Endothelial cell of umbilical vein (primary cell): ENCODE measurements around the gene DNAJC8. TPM values are rescaled to one million over a fixed set of nuclear protein-coding genes. Genes with fewer than 3 reads are reported as not detected.

Experiments used
- BruUV-seq: library from RNA; stranded (reverse); fragments of 400-500 nt; replicated peaks from 2 replicates; lab custom pipeline; 2021; lab: Mats Ljungman, UMichigan
- CTCF ChIA-PET: fragments of 300-600, 350-600 bp; sonication (Branson Sonifier 250); formaldehyde crosslinking; loops from one replicate; lab custom pipeline; 2021; ENCODE audit warnings: antibody characterized with exemption, inconsistent platforms; lab: Charles Lee
- POLR2A ChIA-PET: fragments of 300-600, 350-600 bp; sonication (Branson Sonifier 250); formaldehyde crosslinking; loops from one replicate; lab custom pipeline; 2021; ENCODE audit warnings: antibody characterized with exemption, inconsistent platforms; lab: Charles Lee
- DNase-seq: peaks from one replicate; pipeline ENCODE4 v3.0.0-alpha.2; 2011; ENCODE audit warnings: low read depth, low spot score
- FAIRE-seq: peaks from 2 replicates; lab custom pipeline; 2011; peaks lifted over from hg19 to GRCh38; lab: Jason Lieb, UNC
- H2AFZ ChIP-seq: 2 replicates; pipeline ENCODE4 v1.6.0; 2012; ENCODE audit warnings: low read depth, low read length, control low read depth, inconsistent platforms
- H3K27ac ChIP-seq: 2 replicates; pipeline ENCODE4 v1.5.1; 2011; ENCODE audit warnings: low read depth, mild to moderate bottlenecking, control low read depth, low read length, moderate library complexity; ENCODE audit not compliant: insufficient read depth
- H3K27me3 ChIP-seq, 2 experiments: 2 replicates each; pipeline versions ENCODE4 v1.6.0 to v1.6.1; 2011; ENCODE audit warnings: low read length in 2 of 2, mixed read lengths in 1 of 2; ENCODE audit not compliant: control insufficient read depth in 2 of 2, insufficient read depth in 2 of 2
- H3K36me3 ChIP-seq, 2 experiments: 2 replicates in 1 of 2; 3 replicates in 1 of 2; pipeline ENCODE4 v1.5.1; 2011; ENCODE audit warnings: low read length in 2 of 2, mild to moderate bottlenecking in 1 of 2, moderate library complexity in 1 of 2; ENCODE audit not compliant: control insufficient read depth in 2 of 2, insufficient read depth in 2 of 2; ENCODE audit errors: extremely low read depth in 1 of 2
- H3K4me1 ChIP-seq: 3 replicates; pipeline ENCODE4 v1.5.1; 2011; ENCODE audit warnings: mild to moderate bottlenecking, low read length; ENCODE audit not compliant: control insufficient read depth, insufficient read depth; ENCODE audit errors: extremely low read depth
- H3K4me2 ChIP-seq: 2 replicates; pipeline ENCODE4 v1.6.1; 2011; ENCODE audit warnings: low read length, control low read depth, mixed read lengths; ENCODE audit not compliant: insufficient read depth
- H3K4me3 ChIP-seq, 3 experiments: fragments of 200-600 bp in 1 of 3; sonication (generic), shearing (Covaris generic) in 1 of 3; replicated peaks in 1 of 3; 2 replicates each; pipeline ENCODE4 v1.5.1; 2011 to 2016; ENCODE audit warnings: control low read depth in 3 of 3, low read length in 3 of 3, mild to moderate bottlenecking in 2 of 3, inconsistent platforms in 1 of 3, low read depth in 1 of 3, moderate library complexity in 1 of 3; ENCODE audit not compliant: insufficient read depth in 1 of 3
- H3K79me2 ChIP-seq: 2 replicates; pipeline ENCODE4 v1.6.0; 2012; ENCODE audit warnings: low read length, inconsistent platforms; ENCODE audit not compliant: control insufficient read depth, insufficient read depth
- H3K9ac ChIP-seq: replicated peaks from 2 replicates; pipeline ENCODE3; 2011; ENCODE audit warnings: low read length, control low read depth; ENCODE audit not compliant: insufficient read depth; ENCODE audit errors: extremely low read depth
- H3K9me1 ChIP-seq: replicated peaks from 3 replicates; pipeline ENCODE4 v1.6.0; 2011; ENCODE audit warnings: mild to moderate bottlenecking, low read length; ENCODE audit not compliant: control insufficient read depth, insufficient read depth; ENCODE audit errors: extremely low read depth
- H3K9me3 ChIP-seq: replicated peaks from 2 replicates; pipeline ENCODE4 v1.5.1; 2012; ENCODE audit warnings: low read length, inconsistent platforms; ENCODE audit not compliant: control insufficient read depth, insufficient read depth
- H4K20me1 ChIP-seq: replicated peaks from 2 replicates; pipeline ENCODE3; 2011; ENCODE audit warnings: mild to moderate bottlenecking, low read length; ENCODE audit not compliant: control insufficient read depth, insufficient read depth; ENCODE audit errors: extremely low read depth
- EZH2 ChIP-seq: IDR thresholded peaks from 2 replicates; pipeline ENCODE4 v1.6.1; 2012; ENCODE audit warnings: borderline replicate concordance, low read depth, mild to moderate bottlenecking, moderate library complexity, low read length, inconsistent platforms; ENCODE audit not compliant: severe bottlenecking
- FOS ChIP-seq: IDR thresholded peaks from 2 replicates; pipeline ENCODE4 v1.6.1; 2011; ENCODE audit warnings: mild to moderate bottlenecking, low read length, moderate library complexity, borderline replicate concordance; ENCODE audit not compliant: insufficient read depth
- GATA2 ChIP-seq: IDR thresholded peaks from 2 replicates; pipeline ENCODE4 v1.7.0; 2011; ENCODE audit warnings: low read depth, mild to moderate bottlenecking, moderate library complexity, mixed read lengths, low read length; ENCODE audit not compliant: insufficient read length, insufficient read depth
- JUN ChIP-seq: IDR thresholded peaks from 2 replicates; pipeline ENCODE4 v1.6.1; 2011; ENCODE audit warnings: borderline replicate concordance, low read depth; ENCODE audit not compliant: insufficient read length, insufficient read depth
- POLR2A ChIP-seq: IDR thresholded peaks from 2 replicates; pipeline ENCODE4 v1.6.1; 2012; ENCODE audit warnings: low read depth, mild to moderate bottlenecking, control low read depth, low read length
- POLR2AphosphoS5 ChIP-seq: IDR thresholded peaks from 2 replicates; pipeline ENCODE4 v1.6.1; 2012; ENCODE audit warnings: low read depth, mild to moderate bottlenecking, control low read depth, low read length, moderate library complexity; ENCODE audit not compliant: insufficient read depth
- dilution Hi-C: fragments of 300-500 bp; cut with MboI; formaldehyde crosslinking; loops from one replicate; pipeline ENCODE4 v1.15.0; 2019; ENCODE audit warnings: low sequenced_read_pairs; ENCODE audit not compliant: extremely low pct_ligation_motif_present
- intact Hi-C: fragments of 100-400 bp; cut with micrococcal nuclease; formaldehyde crosslinking; loops from one replicate; pipeline ENCODE4 v1.10.0; 2022
- polyA plus RNA-seq, 4 experiments: library from polyadenylated mRNA; depleted of rRNA in 3 of 4; stranded (reverse) in 3 of 4; unstranded in 1 of 4; fragments of >200 nt; gene quantifications; 2 replicates each; pipeline versions ENCODE4 v1.2.1 to v1.2.3, GENCODE V29; 2011 to 2012; ENCODE audit warnings: missing spikeins in 1 of 4
- total RNA-seq: library from RNA; stranded (reverse); gene quantifications from 2 replicates; pipeline ENCODE4 v1.2.3, GENCODE V29; 2021
- TF ChIP-seq, protein P1 (sequence below): IDR thresholded peaks from 2 replicates; pipeline ENCODE4 v1.6.1; 2011; ENCODE audit not compliant: insufficient read depth, insufficient read length

Gene DNAJC8
- total and polyA plus RNA-seq, 2 donors (not counting 3 experiments of a cell fraction or from before 2014, with no cell fraction given) = 71.0 to 106 TPM

DNA sequence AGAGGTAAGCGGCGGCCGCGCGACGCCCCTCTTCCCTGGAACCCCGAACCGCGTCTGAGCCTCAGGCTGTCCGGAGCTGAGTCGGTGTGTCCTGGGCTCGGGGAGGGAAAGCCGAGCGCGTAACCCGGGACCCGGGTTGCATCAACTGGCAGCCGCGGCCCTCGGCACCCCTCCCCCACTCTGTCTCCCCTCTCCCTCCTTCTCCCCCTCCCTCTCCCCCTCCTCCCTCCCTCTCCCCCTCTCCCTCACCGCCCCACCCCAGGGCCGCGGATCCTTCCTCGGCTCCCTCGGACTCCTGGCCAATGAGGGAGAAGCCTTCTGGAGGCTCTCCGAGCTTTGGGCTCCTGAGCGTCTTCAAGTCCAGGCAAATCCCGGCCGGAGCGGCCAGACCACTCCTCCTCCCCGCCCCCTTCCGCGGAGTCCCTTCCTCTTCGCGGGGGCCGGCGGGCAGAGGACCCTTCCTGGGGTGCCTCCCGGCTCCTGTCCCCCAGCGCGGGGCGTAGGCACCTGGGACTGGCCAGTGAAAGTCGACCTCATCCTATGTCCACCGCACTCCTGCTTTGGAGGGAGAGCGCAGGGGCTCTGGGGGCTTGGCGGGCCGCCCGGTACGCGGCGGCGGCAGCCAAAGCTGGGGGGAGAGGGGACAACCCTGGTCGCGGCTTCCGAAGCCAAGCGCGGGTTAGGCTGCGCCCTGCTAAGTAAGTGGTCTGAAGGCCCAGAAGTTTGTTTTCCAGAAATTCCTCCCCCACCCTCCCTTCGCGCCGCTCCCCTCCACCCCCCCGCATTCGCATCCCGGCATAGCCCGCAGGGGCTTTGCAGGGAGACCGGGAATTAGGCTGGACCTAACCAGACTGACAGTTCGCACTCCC is 27.3 kb upstream of the DNAJC8 start:
- Histone ChIP-seq H3K36me3 (no peaks in the 10 kb centered on the region), H2AFZ (peak overlapping the region; percentile 64), H3K9me3 (no peaks in the 10 kb centered on the region), H3K4me3 (peak overlapping the region; percentile 77 to 98 (median 80)), H3K27me3 (peaks cover 0 to 3% of the 10 kb centered on the region in 2 experiments), H3K9me1 (no peaks in the 10 kb centered on the region), H3K79me2 (peaks cover 47% of the 10 kb centered on the region), H3K27ac (peak overlapping the region; percentile 34), H3K4me2 (peak overlapping the region; percentile 68), H3K9ac (peak overlapping the region; percentile 65), H4K20me1 (peaks cover 7% of the 10 kb centered on the region), H3K4me1 (peaks cover 12% of the 10 kb centered on the region)
- POLR2A ChIA-PET = interaction anchor here (0.6 to 2.1 kb wide), 11 partner anchors 12 to 487 kb away, joined by 3 to 13 read pairs (median 5); partner anchors contain the start of genes ATP5IF1, MED18, STX12 and TRNAU1AP
- CTCF ChIA-PET = interaction anchor here (0.6 to 6.1 kb wide), 5 partner anchors 11 to 110 kb away, joined by 3 to 73 read pairs (median 3); partner anchors contain the start of genes ATP5IF1 and MED18
- DNase-seq (peak; percentile 85), FAIRE-seq (peak; percentile 75)
- TF ChIP-seq POLR2A (peak; percentile 29), EZH2 (no peak)
- intact Hi-C loops (loop anchor here (1.0 to 2.0 kb wide), 3 partner anchors 12 to 69 kb away; partner anchors contain the start of genes DNAJC8 and MED18), dilution Hi-C loops (loop anchor here (25.0 kb wide), 1 partner anchor 352 kb away; no protein-coding TSS in a partner anchor)
- no TSS peak for BruUV-seq

DNA sequence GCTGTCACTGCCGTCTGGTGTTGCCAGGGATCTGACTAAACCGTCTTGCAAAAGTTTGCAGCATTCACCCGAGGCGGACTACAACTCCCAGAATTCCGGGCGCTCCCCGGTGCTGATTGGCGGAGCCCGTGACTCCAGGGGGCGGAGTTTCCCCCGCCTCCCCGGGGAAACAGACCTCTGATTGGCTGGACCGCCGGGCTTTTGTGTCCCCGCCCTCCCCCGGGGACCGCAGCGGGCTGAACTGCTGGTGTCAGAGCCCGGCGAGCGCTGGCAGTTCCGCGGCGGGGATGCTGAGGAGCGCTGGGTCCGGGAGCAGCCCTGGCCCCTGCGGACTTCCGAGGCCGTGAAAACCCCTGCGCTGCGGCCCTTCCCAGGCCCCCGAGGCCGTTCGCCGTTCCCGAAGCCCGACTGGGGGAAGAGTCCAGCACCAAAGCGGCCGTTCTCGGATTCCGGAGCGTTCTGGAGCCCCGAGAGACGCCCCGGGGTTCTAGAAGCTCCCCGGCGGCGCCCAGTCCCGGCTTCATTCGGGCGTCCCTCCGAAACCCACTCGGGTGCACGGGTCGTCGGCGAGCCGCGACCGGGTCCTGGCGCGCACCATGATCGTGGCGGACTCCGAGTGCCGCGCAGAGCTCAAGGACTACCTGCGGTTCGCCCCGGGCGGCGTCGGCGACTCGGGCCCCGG is 26.6 kb upstream of the DNAJC8 start, which contains the start of gene SESN2:
SESN2 (plus strand) TSS at position 267 of the 682 bp plus-strand sequence; CDS start at position 597, 330 bp downstream.
- dilution Hi-C loops (loop anchor here (25.0 kb wide), 1 partner anchor 353 kb away; no protein-coding TSS in a partner anchor), intact Hi-C loops (loop anchor here (1.0 to 2.0 kb wide), 3 partner anchors 11 to 69 kb away; partner anchors contain the start of genes DNAJC8 and MED18)
- FAIRE-seq (peak; percentile 97), DNase-seq (peak; percentile 98)
- Histone ChIP-seq H3K9ac (peak within 1 kb of the TSS; percentile 65), H3K9me1 (no peaks in the 10 kb centered on the region), H3K4me2 (peak within 1 kb of the TSS; percentile 77), H3K9me3 (no peaks in the 10 kb centered on the region), H3K27me3 (peaks cover 0 to 3% of the 10 kb centered on the region in 2 experiments), H4K20me1 (peaks cover 7% of the 10 kb centered on the region), H3K79me2 (peaks cover 40% of the 10 kb centered on the region), H3K4me1 (peaks cover 12% of the 10 kb centered on the region), H2AFZ (peak within 1 kb of the TSS; percentile 84), H3K4me3 (peak within 1 kb of the TSS; percentile 77 to 98 (median 80)), H3K27ac (peak within 1 kb of the TSS; percentile 34), H3K36me3 (no peaks in the 10 kb centered on the region)
- TSS peak; percentile 51 for BruUV-seq
- ChIA-PET POLR2A (interaction anchor here (0.6 to 2.1 kb wide), 8 partner anchors 11 to 322 kb away, joined by 3 to 13 read pairs (median 5); partner anchors contain the start of genes ATP5IF1 and TRNAU1AP), CTCF (interaction anchor here (1.7 to 6.1 kb wide), 2 partner anchors 10 to 70 kb away, joined by 7 to 73 read pairs; partner anchors contain the start of gene MED18)
- TF ChIP-seq, protein P1, sequence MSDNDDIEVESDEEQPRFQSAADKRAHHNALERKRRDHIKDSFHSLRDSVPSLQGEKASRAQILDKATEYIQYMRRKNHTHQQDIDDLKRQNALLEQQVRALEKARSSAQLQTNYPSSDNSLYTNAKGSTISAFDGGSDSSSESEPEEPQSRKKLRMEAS = no peak
- peak; percentile 98 for TF ChIP-seq POLR2A
- no peak for TF ChIP-seq FOS
- TF ChIP-seq POLR2AphosphoS5 = peak; percentile 96
- TF ChIP-seq JUN = no peak
- TF ChIP-seq GATA2 = no peak
